GM12878 (cell line): Measurements from ENCODE around the gene ABCD3.

Source experiments
- CBFB ChIP-seq: IDR thresholded peaks from 2 replicates; pipeline ENCODE4 v1.6.1; 2016; ENCODE audit warnings: antibody characterized with exemption, low read depth
- CTCF ChIP-seq, 3 experiments: IDR thresholded peaks in 2 of 3; conservative IDR thresholded peaks in 1 of 3; 2 replicates each; pipeline ENCODE4 v1.5.1; 2011; ENCODE audit warnings: low read depth in 3 of 3, low read length in 3 of 3, mild to moderate bottlenecking in 3 of 3, control low read depth in 2 of 3, moderate library complexity in 2 of 3, inconsistent platforms in 1 of 3, mixed read lengths in 1 of 3; ENCODE audit not compliant: control insufficient read depth in 2 of 3, insufficient read depth in 1 of 3; ENCODE audit errors: extremely low read depth in 1 of 3
- ESRRA ChIP-seq: IDR thresholded peaks from 2 replicates; pipeline ENCODE4 v1.6.1; 2012; ENCODE audit warnings: mild to moderate bottlenecking, low read length, improper control_type of control experiment
- EZH2 ChIP-seq: IDR thresholded peaks from 2 replicates; pipeline ENCODE4 v1.6.1; 2012; ENCODE audit warnings: low read depth, mild to moderate bottlenecking, control low read depth, inconsistent platforms, low read length, borderline replicate concordance; ENCODE audit not compliant: control insufficient read depth
- HDGF ChIP-seq: fragments of 450-650 bp; IDR thresholded peaks from 2 replicates; pipeline ENCODE4 v1.6.1; 2016; ENCODE audit warnings: antibody characterized with exemption
- MYC ChIP-seq: IDR thresholded peaks from 2 replicates; pipeline ENCODE4 v1.6.1; 2011; ENCODE audit warnings: mild to moderate bottlenecking, low read length, moderate library complexity, inconsistent platforms; ENCODE audit not compliant: insufficient read depth, insufficient replicate concordance, insufficient read length, severe bottlenecking
- SIN3A ChIP-seq: IDR thresholded peaks from 2 replicates; pipeline ENCODE4 v1.6.1; 2012; ENCODE audit warnings: low read depth, low read length, improper control_type of control experiment
- SMC3 ChIP-seq: IDR thresholded peaks from 2 replicates; pipeline ENCODE4 v1.6.1; 2011; ENCODE audit warnings: low read length, improper control_type of control experiment, borderline replicate concordance
- SP1 ChIP-seq: IDR thresholded peaks from one replicate; pipeline ENCODE4 v1.6.1; 2011; ENCODE audit warnings: low read depth, low read length
- TAF1 ChIP-seq: IDR thresholded peaks from 2 replicates; pipeline ENCODE4 v1.6.1; 2011; ENCODE audit warnings: mild to moderate bottlenecking, low read depth, low read length, borderline replicate concordance
- USF2 ChIP-seq: IDR thresholded peaks from 2 replicates; pipeline ENCODE4 v1.6.1; 2011; ENCODE audit warnings: low read depth, low read length, improper control_type of control experiment, borderline replicate concordance
- YY1 ChIP-seq: IDR thresholded peaks from 2 replicates; pipeline ENCODE4 v1.6.1; 2011; ENCODE audit warnings: low read depth, mild to moderate bottlenecking, low read length

GRCh38 chr1:94519351-94519750, 101.2 kb downstream of the ABCD3 start:
- TF ChIP-seq USF2, result no peak
- TF ChIP-seq CTCF (IDR thresholded peaks at IDR 0.05 in 2 of 3, conservative IDR thresholded peaks at IDR 0.05 in 1 of 3; ENCODE audit: control insufficient read depth in 2 of 3, extremely low read depth in 1 of 3, insufficient read depth in 1 of 3, low read depth in 3 of 3, low read length in 3 of 3), result no peak
- TF ChIP-seq SMC3, result no peak
- TF ChIP-seq MYC, result no peak
- no peak for TF ChIP-seq CBFB
- TF ChIP-seq TAF1, result no peak
- no peak for TF ChIP-seq SP1
- no peak for TF ChIP-seq YY1
- TF ChIP-seq ESRRA, result no peak
- TF ChIP-seq EZH2, result no peak
- no peak for TF ChIP-seq SIN3A
- TF ChIP-seq HDGF, result no peak
